ENCODE data around the gene PPP2R5B. TPM values are rescaled to one million over a fixed set of nuclear protein-coding genes. Genes with fewer than 3 reads are reported as not detected.

PPP2R5B gene
- polyA plus RNA-seq, 2 donors, result 6.6 to 11.0 TPM

- WGBS, 2 donors, result 60 to 65% methylated on average over 9 of the region's 9 CpGs
- peaks cover 0 to 2% of the 10 kb centered on the region in 2 donors for H3K4me1 ChIP-seq (ENCODE audit: control insufficient read depth in 2 of 2, insufficient read depth in 2 of 2, low read length in 1 of 2)
- no peaks in the 10 kb centered on the region for H3K36me3 ChIP-seq (ENCODE audit: control insufficient read depth in 2 of 2, insufficient read depth in 2 of 2, low read length in 1 of 2)
- no peaks in the 10 kb centered on the region for H3K27me3 ChIP-seq (ENCODE audit: control insufficient read depth in 1 of 2, insufficient read depth in 2 of 2, low read length in 2 of 2)
- no peak overlapping the region for H3K27ac ChIP-seq (ENCODE audit: low read depth in 2 of 2, low read length in 1 of 2)
- no peaks in the 10 kb centered on the region for H3K9me3 ChIP-seq (ENCODE audit: control insufficient read depth in 2 of 2, insufficient read depth in 1 of 2, low read depth in 1 of 2, low read length in 1 of 2)
- no peak overlapping the region for H3K4me3 ChIP-seq (ENCODE audit: low read depth in 1 of 2, low read length in 2 of 2)
Measured at GRCh38 chr11:64888729-64889511, 35.6 kb upstream of the PPP2R5B start.

GRCh38 chr11:64890522-64890939, 34.0 kb upstream of the PPP2R5B start:
- Histone ChIP-seq H3K9me3 (ENCODE audit: control insufficient read depth in 2 of 2, insufficient read depth in 1 of 2, low read depth in 1 of 2, low read length in 1 of 2) (no peaks in the 10 kb centered on the region), H3K4me1 (ENCODE audit: control insufficient read depth in 2 of 2, insufficient read depth in 2 of 2, low read length in 1 of 2) (peaks cover 0 to 4% of the 10 kb centered on the region in 2 donors), H3K4me3 (ENCODE audit: low read depth in 1 of 2, low read length in 2 of 2) (no peak overlapping the region), H3K36me3 (ENCODE audit: control insufficient read depth in 2 of 2, insufficient read depth in 2 of 2, low read length in 1 of 2) (peaks cover 0 to 10% of the 10 kb centered on the region in 2 donors), H3K27me3 (ENCODE audit: control insufficient read depth in 1 of 2, insufficient read depth in 2 of 2, low read length in 2 of 2) (no peaks in the 10 kb centered on the region), H3K27ac (ENCODE audit: low read depth in 2 of 2, low read length in 1 of 2) (no peak overlapping the region)
- WGBS, 2 donors, result 86 to 87% methylated on average over 7 of the region's 7 CpGs

- H3K36me3 ChIP-seq (ENCODE audit: control insufficient read depth in 2 of 2, insufficient read depth in 2 of 2, low read length in 1 of 2), result peaks cover 0 to 18% of the 10 kb centered on the region in 2 donors
- WGBS, 2 donors, result 65 to 88% methylated on average over 25 of the region's 25 CpGs
- H3K27me3 ChIP-seq (ENCODE audit: control insufficient read depth in 1 of 2, insufficient read depth in 2 of 2, low read length in 2 of 2), result no peaks in the 10 kb centered on the region
- H3K27ac ChIP-seq (ENCODE audit: low read depth in 2 of 2, low read length in 1 of 2), result no peak overlapping the region
- no peak overlapping the region for H3K4me3 ChIP-seq (ENCODE audit: low read depth in 1 of 2, low read length in 2 of 2)
- H3K9me3 ChIP-seq (ENCODE audit: control insufficient read depth in 2 of 2, insufficient read depth in 1 of 2, low read depth in 1 of 2, low read length in 1 of 2), result no peaks in the 10 kb centered on the region
- peaks cover 0 to 4% of the 10 kb centered on the region in 2 donors for H3K4me1 ChIP-seq (ENCODE audit: control insufficient read depth in 2 of 2, insufficient read depth in 2 of 2, low read length in 1 of 2)
Measured at GRCh38 chr11:64891215-64891848, 33.2 kb upstream of the PPP2R5B start.

- H3K27ac ChIP-seq (ENCODE audit: low read depth in 2 of 2, low read length in 1 of 2), result no peak overlapping the region
- peaks cover 0 to 23% of the 10 kb centered on the region in 2 donors for H3K36me3 ChIP-seq (ENCODE audit: control insufficient read depth in 2 of 2, insufficient read depth in 2 of 2, low read length in 1 of 2)
- WGBS, 2 donors, result 65 to 75% methylated on average over 5 of the region's 5 CpGs
- H3K27me3 ChIP-seq (ENCODE audit: control insufficient read depth in 1 of 2, insufficient read depth in 2 of 2, low read length in 2 of 2), result no peaks in the 10 kb centered on the region
- H3K9me3 ChIP-seq (ENCODE audit: control insufficient read depth in 2 of 2, insufficient read depth in 1 of 2, low read depth in 1 of 2, low read length in 1 of 2), result no peaks in the 10 kb centered on the region
- H3K4me1 ChIP-seq (ENCODE audit: control insufficient read depth in 2 of 2, insufficient read depth in 2 of 2, low read length in 1 of 2), result peaks cover 0 to 4% of the 10 kb centered on the region in 2 donors
- H3K4me3 ChIP-seq (ENCODE audit: low read depth in 1 of 2, low read length in 2 of 2), result no peak overlapping the region
Measured at GRCh38 chr11:64891880-64892279, 32.6 kb upstream of the PPP2R5B start.

GRCh38 chr11:64892411-64892831, 32.1 kb upstream of the PPP2R5B start:
- no peak overlapping the region for H3K27ac ChIP-seq (ENCODE audit: low read depth in 2 of 2, low read length in 1 of 2)
- WGBS, 2 donors, result 44 to 76% methylated on average over 11 of the region's 11 CpGs
- no peaks in the 10 kb centered on the region for H3K27me3 ChIP-seq (ENCODE audit: control insufficient read depth in 1 of 2, insufficient read depth in 2 of 2, low read length in 2 of 2)

GRCh38 chr11:64892838-64893193, 31.7 kb upstream of the PPP2R5B start:
- WGBS, 2 donors, result 74 to 85% methylated on average over 10 of the region's 10 CpGs
- H3K4me3 ChIP-seq (ENCODE audit: low read depth in 1 of 2, low read length in 2 of 2), result no peak overlapping the region
- peaks cover 0 to 31% of the 10 kb centered on the region in 2 donors for H3K36me3 ChIP-seq (ENCODE audit: control insufficient read depth in 2 of 2, insufficient read depth in 2 of 2, low read length in 1 of 2)

More at GRCh38 chr11:64892411-64892831, 32.1 kb upstream of the PPP2R5B start:
- no peaks in the 10 kb centered on the region for H3K9me3 ChIP-seq (ENCODE audit: control insufficient read depth in 2 of 2, insufficient read depth in 1 of 2, low read depth in 1 of 2, low read length in 1 of 2)
- peaks cover 0 to 4% of the 10 kb centered on the region in 2 donors for H3K4me1 ChIP-seq (ENCODE audit: control insufficient read depth in 2 of 2, insufficient read depth in 2 of 2, low read length in 1 of 2)
- peaks cover 0 to 27% of the 10 kb centered on the region in 2 donors for H3K36me3 ChIP-seq (ENCODE audit: control insufficient read depth in 2 of 2, insufficient read depth in 2 of 2, low read length in 1 of 2)
- no peak overlapping the region for H3K4me3 ChIP-seq (ENCODE audit: low read depth in 1 of 2, low read length in 2 of 2)

GRCh38 chr11:64893194-64894069, 31.1 kb upstream of the PPP2R5B start:
- Histone ChIP-seq H3K9me3 (ENCODE audit: control insufficient read depth in 2 of 2, insufficient read depth in 1 of 2, low read depth in 1 of 2, low read length in 1 of 2) (no peaks in the 10 kb centered on the region), H3K36me3 (ENCODE audit: control insufficient read depth in 2 of 2, insufficient read depth in 2 of 2, low read length in 1 of 2) (peaks cover 2 to 37% of the 10 kb centered on the region in 2 donors), H3K4me1 (ENCODE audit: control insufficient read depth in 2 of 2, insufficient read depth in 2 of 2, low read length in 1 of 2) (peaks cover 0 to 2% of the 10 kb centered on the region in 2 donors), H3K27me3 (ENCODE audit: control insufficient read depth in 1 of 2, insufficient read depth in 2 of 2, low read length in 2 of 2) (no peaks in the 10 kb centered on the region), H3K4me3 (ENCODE audit: low read depth in 1 of 2, low read length in 2 of 2) (no peak overlapping the region), H3K27ac (ENCODE audit: low read depth in 2 of 2, low read length in 1 of 2) (no peak overlapping the region)
- 67 to 73% methylated on average over 25 of the region's 25 CpGs for WGBS, 2 donors

More at GRCh38 chr11:64892838-64893193, 31.7 kb upstream of the PPP2R5B start:
- H3K9me3 ChIP-seq (ENCODE audit: control insufficient read depth in 2 of 2, insufficient read depth in 1 of 2, low read depth in 1 of 2, low read length in 1 of 2), result no peaks in the 10 kb centered on the region
- H3K4me1 ChIP-seq (ENCODE audit: control insufficient read depth in 2 of 2, insufficient read depth in 2 of 2, low read length in 1 of 2), result peaks cover 0 to 4% of the 10 kb centered on the region in 2 donors
- H3K27ac ChIP-seq (ENCODE audit: low read depth in 2 of 2, low read length in 1 of 2), result no peak overlapping the region
- H3K27me3 ChIP-seq (ENCODE audit: control insufficient read depth in 1 of 2, insufficient read depth in 2 of 2, low read length in 2 of 2), result no peaks in the 10 kb centered on the region

- H3K4me3 ChIP-seq (ENCODE audit: low read depth in 1 of 2, low read length in 2 of 2), result no peak overlapping the region
- H3K27ac ChIP-seq (ENCODE audit: low read depth in 2 of 2, low read length in 1 of 2), result no peak overlapping the region
- no peaks in the 10 kb centered on the region for H3K9me3 ChIP-seq (ENCODE audit: control insufficient read depth in 2 of 2, insufficient read depth in 1 of 2, low read depth in 1 of 2, low read length in 1 of 2)
- peaks cover 4 to 41% of the 10 kb centered on the region in 2 donors for H3K36me3 ChIP-seq (ENCODE audit: control insufficient read depth in 2 of 2, insufficient read depth in 2 of 2, low read length in 1 of 2)
- H3K4me1 ChIP-seq (ENCODE audit: control insufficient read depth in 2 of 2, insufficient read depth in 2 of 2, low read length in 1 of 2), result peaks cover 0 to 2% of the 10 kb centered on the region in 2 donors
- 38 to 43% methylated on average over 14 of the region's 14 CpGs for WGBS, 2 donors
- no peaks in the 10 kb centered on the region for H3K27me3 ChIP-seq (ENCODE audit: control insufficient read depth in 1 of 2, insufficient read depth in 2 of 2, low read length in 2 of 2)
Measured at GRCh38 chr11:64894070-64894811, 30.2 kb upstream of the PPP2R5B start.
